Thoracic aorta (tissue), 2 donors: ENCODE measurements around the gene CD151. TPM values are rescaled to one million over a fixed set of nuclear protein-coding genes. Genes with fewer than 3 reads are reported as not detected.

ENCODE experiments used
- ATAC-seq: fragments of 150-250 bp; one replicate; pipeline ENCODE4 v1.8.0; 2017; ENCODE audit warnings: low read depth; ENCODE audit not compliant: insufficient number of reproducible peaks, low FRiP score
- DNase-seq: peaks from one replicate; pipeline ENCODE4 v3.0.0-alpha.2; 2020; ENCODE audit warnings: low spot score
- H3K27ac ChIP-seq, 2 donors: fragments of 200-600 bp; sonication (generic); 1 replicate in 1 of 2; 2 replicates in 1 of 2; pipeline ENCODE4 v1.5.1; 2016; ENCODE audit warnings: mild to moderate bottlenecking in 2 of 2, moderate library complexity in 2 of 2
- H3K27me3 ChIP-seq: fragments of 200-600 bp; sonication (generic); replicated peaks from 2 replicates; pipeline ENCODE4 v1.6.0; 2016; ENCODE audit warnings: mild to moderate bottlenecking; ENCODE audit not compliant: insufficient read depth
- H3K36me3 ChIP-seq: fragments of 200-600 bp; sonication (generic); one replicate; pipeline ENCODE4 v1.5.1; 2016
- H3K4me1 ChIP-seq, 2 donors: fragments of 200-600 bp; sonication (generic); 1 replicate in 1 of 2; 2 replicates in 1 of 2; pipeline versions ENCODE4 v1.5.1 to v1.6.0; 2016; ENCODE audit warnings: low read depth in 2 of 2, mild to moderate bottlenecking in 1 of 2; ENCODE audit not compliant: control insufficient read depth in 1 of 2
- H3K4me3 ChIP-seq: fragments of 200-600 bp; sonication (generic); 2 replicates; pipeline ENCODE4 v1.5.1; 2016; ENCODE audit warnings: mild to moderate bottlenecking
- H3K9me3 ChIP-seq: fragments of 200-600 bp; sonication (generic); 2 replicates; pipeline ENCODE4 v1.5.1; 2016
- total RNA-seq, 2 donors: library from RNA; depleted of rRNA; stranded (reverse); fragments of >200 nt; gene quantifications; one replicate each; pipeline versions ENCODE4 v1.1.0 to v1.2.3, GENCODE V29; 2016
- TF ChIP-seq, protein P1 (sequence below): fragments of 200-600 bp; sonication (generic); IDR thresholded peaks from one replicate; pipeline ENCODE4 v1.5.1; 2019; ENCODE audit warnings: antibody characterized with exemption

Gene CD151
- 1,000 to 10,000 TPM in 1 of 2 donors, 100 to 1,000 TPM in 1; 532 to 1,455 TPM for total RNA-seq

DNA sequence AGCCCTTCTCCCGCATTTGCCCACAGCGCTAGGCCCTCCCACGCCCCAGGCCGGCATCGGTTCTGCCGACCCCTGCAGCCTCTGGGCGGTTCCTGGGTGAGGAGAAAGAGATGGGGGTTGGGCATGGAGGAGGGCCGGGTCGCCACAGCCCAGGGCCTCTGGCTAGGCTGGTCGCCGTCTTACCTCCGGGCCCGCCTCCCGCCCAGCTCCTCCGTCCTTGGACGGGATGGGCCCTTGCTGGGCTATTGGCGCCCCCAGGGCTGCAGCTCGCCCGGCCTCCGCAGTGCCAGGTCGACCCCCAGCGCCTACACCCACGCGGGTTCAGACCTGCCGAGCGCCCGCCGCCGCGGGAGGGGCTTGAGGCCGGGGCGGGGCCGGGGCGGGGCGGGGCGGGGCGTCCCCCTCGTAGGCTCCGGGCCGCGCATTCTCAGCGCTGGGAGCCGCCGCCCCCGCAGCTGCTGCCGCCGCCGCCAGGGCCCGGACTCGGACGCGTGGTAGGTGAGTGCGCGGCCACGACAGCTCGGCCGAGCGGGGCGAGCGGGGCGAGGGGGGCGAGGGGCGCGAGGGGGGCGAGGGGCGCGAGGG is at the start of gene CD151:
Gene CD151 (plus strand): TSS at position 424 of the 585 bp plus-strand sequence. CDS start 3,118 bp downstream, outside the sequence.
- H3K27me3 ChIP-seq: no peaks in the 10 kb centered on the region
- TF ChIP-seq, protein P1, sequence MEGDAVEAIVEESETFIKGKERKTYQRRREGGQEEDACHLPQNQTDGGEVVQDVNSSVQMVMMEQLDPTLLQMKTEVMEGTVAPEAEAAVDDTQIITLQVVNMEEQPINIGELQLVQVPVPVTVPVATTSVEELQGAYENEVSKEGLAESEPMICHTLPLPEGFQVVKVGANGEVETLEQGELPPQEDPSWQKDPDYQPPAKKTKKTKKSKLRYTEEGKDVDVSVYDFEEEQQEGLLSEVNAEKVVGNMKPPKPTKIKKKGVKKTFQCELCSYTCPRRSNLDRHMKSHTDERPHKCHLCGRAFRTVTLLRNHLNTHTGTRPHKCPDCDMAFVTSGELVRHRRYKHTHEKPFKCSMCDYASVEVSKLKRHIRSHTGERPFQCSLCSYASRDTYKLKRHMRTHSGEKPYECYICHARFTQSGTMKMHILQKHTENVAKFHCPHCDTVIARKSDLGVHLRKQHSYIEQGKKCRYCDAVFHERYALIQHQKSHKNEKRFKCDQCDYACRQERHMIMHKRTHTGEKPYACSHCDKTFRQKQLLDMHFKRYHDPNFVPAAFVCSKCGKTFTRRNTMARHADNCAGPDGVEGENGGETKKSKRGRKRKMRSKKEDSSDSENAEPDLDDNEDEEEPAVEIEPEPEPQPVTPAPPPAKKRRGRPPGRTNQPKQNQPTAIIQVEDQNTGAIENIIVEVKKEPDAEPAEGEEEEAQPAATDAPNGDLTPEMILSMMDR: no peak
- no peak for ATAC-seq
- H3K4me1 ChIP-seq: peaks cover 40 to 76% of the 10 kb centered on the region in 2 donors
- DNase-seq: no peak
- no peaks in the 10 kb centered on the region for H3K9me3 ChIP-seq
- peak within 1 kb of the TSS; percentile 97 to 99 for H3K27ac ChIP-seq
- H3K36me3 ChIP-seq: peaks cover 15% of the 10 kb centered on the region
- H3K4me3 ChIP-seq: peak within 1 kb of the TSS; percentile 94

DNA sequence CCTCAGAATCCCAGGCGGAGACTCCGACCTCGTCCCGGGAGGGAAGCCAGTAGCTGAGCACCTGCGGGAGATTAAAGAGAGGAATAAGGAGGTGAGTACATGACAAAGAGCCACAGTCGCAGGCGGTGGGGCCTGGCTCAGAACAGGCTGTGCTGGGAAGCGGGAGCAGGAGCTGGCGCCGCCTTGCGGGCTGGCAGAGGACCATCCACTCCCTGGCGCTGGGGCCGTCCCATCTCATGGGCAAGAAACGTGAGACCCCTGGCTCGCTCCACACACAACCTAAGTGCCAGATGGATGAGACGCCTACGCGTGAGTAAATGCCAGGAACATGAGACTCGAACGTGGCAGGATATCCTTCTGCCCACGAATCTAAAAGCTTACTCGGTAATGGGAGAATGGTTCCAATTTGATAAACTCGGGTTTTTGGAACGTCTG is 49.2 kb upstream of the CD151 start:
- Histone ChIP-seq H3K9me3 (no peaks in the 10 kb centered on the region), H3K27me3 (peaks cover under 1% of the 10 kb centered on the region), H3K4me3 (peak overlapping the region; percentile 47), H3K27ac (peak overlapping the region; percentile 15 to 41), H3K4me1 (peaks cover 0 to 16% of the 10 kb centered on the region in 2 donors), H3K36me3 (no peaks in the 10 kb centered on the region)
- DNase-seq (peak; percentile 47), ATAC-seq (peak; percentile 58)
- TF ChIP-seq, protein P1: peak; percentile 51

DNA sequence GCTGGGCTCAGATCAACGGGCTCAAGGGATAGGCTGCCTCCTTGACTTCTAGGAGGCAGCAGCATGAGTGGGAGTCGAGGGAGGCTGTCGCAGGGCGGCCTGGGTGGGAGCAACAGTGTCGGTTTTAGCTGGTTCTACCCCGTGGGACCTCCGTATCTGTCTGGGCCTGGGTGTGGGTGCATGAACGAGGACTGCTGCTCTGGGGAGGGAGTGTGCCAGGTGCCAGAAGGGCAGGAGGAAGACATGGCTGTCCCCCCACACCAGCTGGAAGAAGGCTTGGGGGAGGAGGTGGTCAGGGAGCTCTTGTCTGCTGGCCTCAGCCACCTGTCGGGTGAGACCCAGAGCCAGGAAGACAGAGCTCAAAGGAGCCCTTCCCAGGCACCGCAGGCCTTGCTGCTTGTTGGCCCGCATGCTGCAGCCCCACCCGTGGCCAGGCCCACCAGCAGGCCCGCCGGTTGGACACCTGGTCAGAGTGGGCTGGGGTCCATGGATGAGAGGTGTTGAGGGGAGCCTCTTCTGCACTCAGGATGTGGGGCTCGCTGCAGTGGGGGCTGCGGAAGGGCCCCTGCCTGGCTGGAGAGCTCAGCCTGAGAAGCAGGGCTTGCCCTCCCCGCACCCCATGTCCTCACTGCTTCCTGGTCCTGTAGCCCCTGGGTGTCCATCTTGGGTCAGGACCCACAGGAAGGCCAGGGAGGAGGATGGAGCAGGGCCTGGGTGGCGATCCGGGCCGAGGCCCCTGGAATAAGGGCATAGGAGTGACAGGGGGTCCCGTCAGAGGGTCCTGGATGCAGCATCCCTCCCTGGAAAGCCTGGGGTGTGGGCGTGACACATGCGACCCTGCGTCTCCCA is 46.3 kb upstream of the CD151 start:
- Histone ChIP-seq H3K27me3 (peaks cover 8% of the 10 kb centered on the region), H3K4me3 (no peak overlapping the region), H3K9me3 (no peaks in the 10 kb centered on the region), H3K27ac (no peak overlapping the region), H3K36me3 (no peaks in the 10 kb centered on the region), H3K4me1 (peaks cover 0 to 16% of the 10 kb centered on the region in 2 donors)
- ATAC-seq (no peak), DNase-seq (no peak)
- TF ChIP-seq, protein P1: no peak

DNA sequence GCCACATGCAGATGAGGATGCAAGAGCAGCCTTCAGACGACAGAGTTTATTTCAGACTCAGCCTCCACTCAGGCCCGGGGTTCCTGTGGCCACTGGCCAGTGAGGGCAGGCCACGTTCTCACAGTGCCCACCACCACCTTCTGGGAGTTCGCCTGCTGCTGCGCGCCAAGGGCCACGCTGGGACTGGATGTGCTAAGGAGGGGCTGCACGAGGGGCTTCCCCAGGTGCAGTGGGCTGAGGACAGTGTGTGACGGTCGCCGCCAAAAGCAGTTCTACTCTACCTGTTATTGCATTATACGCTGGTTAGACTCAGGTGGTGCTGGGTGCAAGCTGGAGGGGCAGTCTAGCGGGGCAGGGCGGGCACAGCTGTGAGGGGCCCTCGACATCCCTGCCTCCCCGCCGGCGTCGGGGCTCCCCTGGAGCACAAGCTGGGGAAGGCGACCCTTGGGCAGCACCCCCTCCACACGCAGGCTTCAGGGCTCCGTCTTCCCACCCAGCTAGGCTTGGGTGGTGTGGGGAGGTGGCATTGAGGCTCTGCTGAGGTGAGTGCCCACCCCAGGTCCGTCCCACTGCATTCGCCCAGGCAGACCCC is 45.6 kb upstream of the CD151 start:
- H3K27ac ChIP-seq: no peak overlapping the region
- H3K36me3 ChIP-seq: no peaks in the 10 kb centered on the region
- ATAC-seq (no peak), DNase-seq (no peak)
- H3K9me3 ChIP-seq: no peaks in the 10 kb centered on the region
- H3K4me3 ChIP-seq: no peak overlapping the region
- H3K4me1 ChIP-seq: peaks cover 0 to 16% of the 10 kb centered on the region in 2 donors
- TF ChIP-seq, protein P1: no peak
- H3K27me3 ChIP-seq: peaks cover 8% of the 10 kb centered on the region
